GM06990 (cell line): ENCODE results near the gene VDR.

Experiments used
- DNase-seq: peaks from one replicate; pipeline ENCODE4 v3.0.0-alpha.2; 2011; ENCODE audit not compliant: insufficient read length; ENCODE audit errors: extremely low read depth
- H3K27me3 ChIP-seq: replicated peaks from 2 replicates; pipeline ENCODE4 v1.6.0; 2011; ENCODE audit warnings: low read length; ENCODE audit not compliant: control insufficient read depth, insufficient read depth
- H3K36me3 ChIP-seq: 2 replicates; pipeline ENCODE4 v1.5.1; 2011; ENCODE audit warnings: low read length; ENCODE audit not compliant: control insufficient read depth, insufficient read depth
- H3K4me3 ChIP-seq: replicated peaks from 2 replicates; pipeline ENCODE4 v1.5.1; 2011; ENCODE audit warnings: low read depth, mild to moderate bottlenecking, control low read depth, low read length
- CTCF ChIP-seq: IDR thresholded peaks from 2 replicates; pipeline ENCODE4 v1.5.1; 2011; ENCODE audit warnings: low read length, control low read depth, mild to moderate bottlenecking, inconsistent platforms; ENCODE audit not compliant: insufficient read depth, poor library complexity, severe bottlenecking

Gene VDR

GRCh38 chr12:47908738-47909137 lies 3.9 kb upstream of the VDR start:
- H3K36me3 ChIP-seq, result no peaks in the 10 kb centered on the region
- H3K4me3 ChIP-seq, result no peak overlapping the region
- DNase-seq, result no peak
- no peak for TF ChIP-seq CTCF
- peaks cover 2% of the 10 kb centered on the region; the same call in 1 of the 2 replicates for H3K27me3 ChIP-seq

- Histone ChIP-seq H3K4me3 (no peak overlapping the region), H3K36me3 (no peaks in the 10 kb centered on the region), H3K27me3 (peaks cover 2% of the 10 kb centered on the region; the same call in 1 of the 2 replicates)
- DNase-seq, result no peak
- no peak for TF ChIP-seq CTCF
These were observed 3.2 kb upstream of the VDR start for GRCh38 chr12:47907851-47908454.

- Histone ChIP-seq H3K36me3 (no peaks in the 10 kb centered on the region), H3K4me3 (peak overlapping the region; percentile 60), H3K27me3 (0 out of 2 replicates have a peak, but pooled peaks cover 2% of the 10 kb centered on the region)
- TF ChIP-seq CTCF, result no peak
- no peak for DNase-seq
These were observed 674 bp downstream of the VDR start for GRCh38 chr12:47903927-47904712.

- no peaks in the 10 kb centered on the region for H3K36me3 ChIP-seq
- no peak for TF ChIP-seq CTCF
- peak overlapping the region; percentile 60 for H3K4me3 ChIP-seq
- DNase-seq, result no peak
- H3K27me3 ChIP-seq, result 0 out of 2 replicates have a peak, but pooled peaks cover 2% of the 10 kb centered on the region
These were observed 1.6 kb downstream of the VDR start for GRCh38 chr12:47903151-47903611.

DNA sequence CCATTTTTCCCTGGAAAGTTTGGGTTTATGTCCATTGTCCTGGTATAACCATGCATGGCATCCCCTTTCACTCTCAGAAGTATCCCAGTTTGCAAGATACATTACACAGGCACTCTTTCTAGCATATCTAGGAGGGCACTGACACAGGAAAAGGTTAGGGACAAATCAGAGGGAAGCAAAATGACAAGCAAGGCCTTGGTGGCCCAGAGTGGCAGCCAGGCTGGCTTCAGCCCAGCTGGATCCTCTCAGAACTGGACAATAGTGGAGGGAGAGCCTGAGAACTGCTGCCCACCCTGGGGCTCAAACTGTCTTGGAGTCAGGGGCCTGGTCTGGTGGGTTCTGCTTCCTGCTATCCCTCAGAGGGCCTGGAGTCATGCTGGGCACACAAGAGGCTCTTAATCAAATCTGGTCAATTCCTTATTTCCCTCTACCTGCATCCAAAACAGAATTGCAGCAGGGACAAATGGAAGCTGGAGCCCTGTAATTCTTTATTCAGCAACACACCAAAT lies 2.6 kb downstream of the VDR start:
- Histone ChIP-seq H3K27me3 (0 out of 2 replicates have a peak, but pooled peaks cover 2% of the 10 kb centered on the region), H3K36me3 (no peaks in the 10 kb centered on the region), H3K4me3 (no peak overlapping the region)
- DNase-seq, result no peak
- TF ChIP-seq CTCF, result no peak
